ENCODE measurements around the gene AK8.
A peak's percentile ranks its signal among the peaks of the same experiment; 100 is the strongest.

The AK8 gene

DNA sequence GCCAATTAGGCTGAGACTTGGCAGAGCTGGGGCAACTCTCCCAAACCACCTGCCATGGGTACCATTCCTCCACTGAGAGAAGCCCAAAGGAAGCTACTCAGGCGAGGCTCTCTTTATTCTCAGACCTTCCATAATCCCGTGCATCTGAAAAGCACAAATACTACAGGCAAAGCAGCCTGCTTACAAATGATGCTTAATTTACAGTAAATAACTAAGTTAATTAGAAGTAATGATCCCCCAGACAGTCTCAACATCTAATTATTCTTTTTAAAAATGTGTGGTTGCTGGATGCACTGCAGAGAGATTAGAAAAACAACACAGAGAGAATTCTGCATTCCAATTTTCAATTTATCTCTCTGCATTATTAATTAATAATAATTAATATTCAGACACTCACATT lies 53.1 kb downstream of the AK8 start:
- DNase-seq, result no peak

DNA sequence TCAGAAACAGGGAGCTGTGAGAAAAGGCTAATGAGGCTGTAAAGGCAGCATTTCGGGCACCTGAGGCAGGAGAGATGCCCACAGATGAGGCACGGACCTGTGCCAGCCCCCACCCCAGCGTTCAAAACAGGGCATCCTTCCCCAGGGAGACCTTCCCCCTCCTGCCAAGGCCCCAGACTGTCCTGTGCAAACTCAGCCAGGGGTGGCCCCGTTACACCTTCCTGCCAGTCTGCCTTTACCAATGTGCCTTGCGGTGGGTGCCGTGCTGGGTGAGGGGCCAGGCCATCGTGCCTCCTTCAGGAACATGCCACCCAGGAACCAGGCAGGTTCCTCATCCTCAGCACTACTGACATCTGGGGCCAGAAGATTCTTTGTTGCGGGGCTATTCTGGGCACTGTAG lies 53.9 kb downstream of the AK8 start:
- no peak for DNase-seq

- DNase-seq, result no peak
These were observed 54.5 kb downstream of the AK8 start for GRCh38 chr9:132823370-132824145.

GRCh38 chr9:132820169-132820944 lies 57.7 kb downstream of the AK8 start:
- DNase-seq, result no peak

- DNase-seq, result no peak
These were observed 59.5 kb downstream of the AK8 start for GRCh38 chr9:132818588-132818987.

GRCh38 chr9:132814937-132815336 lies 63.1 kb downstream of the AK8 start:
- no peak for DNase-seq

- DNase-seq, result no peak
These were observed 64.8 kb downstream of the AK8 start for GRCh38 chr9:132813115-132813771.

DNA sequence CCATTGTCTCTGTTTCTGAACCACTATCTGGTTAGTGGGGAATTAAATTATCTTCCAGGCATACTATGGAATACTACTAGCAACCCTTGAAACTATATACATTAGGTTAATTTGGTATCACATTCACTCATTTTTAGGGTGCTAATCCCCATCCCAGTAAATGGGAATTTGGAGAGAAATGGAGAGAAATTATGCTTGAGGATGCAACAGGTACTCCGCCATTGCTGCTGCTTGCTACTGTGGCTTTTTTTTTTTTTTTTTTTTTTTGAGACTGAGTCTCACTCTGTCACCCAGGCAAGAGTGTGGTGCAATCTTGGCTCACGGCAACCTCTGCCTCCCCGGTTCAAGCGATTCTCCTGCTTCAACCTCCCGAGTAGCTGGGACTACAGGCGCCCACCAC lies 66.1 kb downstream of the AK8 start:
- DNase-seq, result no peak

- DNase-seq, result no peak
These were observed 67.8 kb downstream of the AK8 start for GRCh38 chr9:132810314-132810713.

DNA sequence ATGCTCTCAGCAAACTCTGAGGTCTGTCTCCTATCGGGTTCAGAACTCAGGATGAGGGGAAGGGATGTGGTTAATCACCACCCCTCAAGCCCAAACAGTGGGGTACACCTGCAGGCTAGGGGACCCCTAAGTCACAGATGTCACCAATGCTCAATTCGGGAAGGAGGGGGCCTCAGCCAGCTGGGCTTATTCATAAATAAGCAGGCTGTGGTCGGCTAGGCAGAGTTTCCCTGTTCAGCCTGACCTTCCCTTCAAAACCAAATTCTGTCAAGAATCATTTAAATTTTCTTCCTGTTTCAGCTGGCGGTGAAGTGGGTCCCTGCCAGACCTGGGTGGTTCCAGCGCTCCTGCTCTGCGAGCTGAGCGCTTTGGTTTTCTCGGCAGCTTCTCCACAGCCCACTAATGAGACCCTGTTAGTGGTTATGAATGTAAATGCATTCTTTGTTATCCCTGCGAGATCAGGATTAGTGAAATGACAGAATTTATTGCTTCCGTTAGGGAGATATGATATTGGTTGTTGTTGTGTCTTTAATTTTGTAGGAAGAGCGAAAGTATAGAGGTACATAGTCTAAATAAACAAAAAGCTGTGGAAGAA lies 68.3 kb downstream of the AK8 start:
- DNase-seq, result no peak

DNA sequence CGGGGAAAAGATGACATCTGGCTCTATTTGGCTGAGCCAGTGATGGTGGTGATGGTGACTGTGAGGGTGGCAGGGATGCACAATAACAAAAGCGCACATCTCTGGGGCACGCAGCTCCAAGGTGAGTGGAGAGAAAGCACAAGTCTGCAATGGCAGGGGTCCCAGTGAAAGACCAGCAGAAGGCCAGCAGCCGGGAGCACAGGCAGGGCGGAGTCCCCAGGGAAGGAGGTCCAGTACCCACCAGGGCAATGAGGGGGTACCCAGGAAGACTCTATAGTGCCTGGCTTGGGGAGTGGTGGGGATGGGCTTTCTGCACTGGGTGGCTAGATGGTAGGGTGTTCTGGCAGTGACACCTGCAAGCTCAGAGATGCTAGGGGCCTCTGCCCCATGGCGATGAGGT lies 69.4 kb downstream of the AK8 start:
- DNase-seq, result no peak

- DNase-seq, result no peak
These were observed 71.2 kb downstream of the AK8 start for GRCh38 chr9:132806723-132807421.

GRCh38 chr9:132806306-132806705 lies 71.8 kb downstream of the AK8 start:
- DNase-seq, result no peak

- DNase-seq, result no peak
These were observed 73.3 kb downstream of the AK8 start for GRCh38 chr9:132804576-132805295.

DNA sequence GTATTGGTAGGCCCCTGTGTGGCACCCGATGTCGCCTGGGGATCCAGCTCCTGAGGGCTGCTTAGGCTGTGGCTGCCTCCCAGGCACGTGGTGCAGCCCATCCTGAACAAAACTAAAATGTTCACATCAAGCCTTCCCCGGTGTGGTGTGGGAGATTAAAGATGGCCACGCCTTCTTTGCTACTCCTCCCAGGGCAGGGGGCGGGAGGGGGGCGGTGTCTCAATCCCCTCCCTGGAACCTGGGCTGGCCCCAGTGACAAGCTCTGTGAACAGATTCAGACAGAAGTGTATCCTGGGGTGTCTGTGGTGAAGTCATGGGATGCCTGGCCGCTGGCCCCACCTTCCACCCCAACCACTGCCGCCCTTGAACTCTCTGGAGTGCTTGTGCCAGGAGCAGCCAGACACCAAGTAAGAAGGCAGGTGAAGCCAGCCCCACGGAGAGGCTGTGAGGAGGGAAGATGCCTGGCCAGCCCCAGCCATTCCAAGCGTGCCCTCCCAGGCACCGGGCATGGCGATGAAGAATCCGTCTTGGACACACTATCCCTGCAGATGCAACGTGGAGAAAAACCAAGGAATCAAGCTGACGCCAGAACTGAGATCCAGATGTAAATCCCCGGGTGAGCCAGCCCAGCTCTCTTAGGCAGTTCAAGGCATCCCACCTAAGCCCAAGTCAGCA lies 75.8 kb downstream of the AK8 start:
- no peak for DNase-seq

DNA sequence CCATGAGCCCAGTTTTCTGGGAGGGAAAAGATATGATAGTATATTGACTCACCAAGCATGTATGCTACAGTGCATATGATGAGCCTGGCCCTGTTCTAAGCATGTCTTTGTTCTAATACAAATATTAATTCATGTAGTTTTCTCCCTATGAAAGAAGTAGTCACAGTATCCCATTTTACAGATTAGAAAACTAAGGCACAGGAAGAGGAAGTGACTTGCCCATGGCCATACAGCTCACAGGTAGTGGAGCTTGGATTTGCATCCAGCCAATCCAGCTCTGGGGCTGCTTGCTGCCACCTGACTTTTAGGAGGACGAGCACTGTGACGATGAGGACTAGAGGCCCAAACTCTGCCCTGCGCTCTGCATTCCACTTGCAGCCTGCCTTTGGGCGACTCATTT lies 76.4 kb downstream of the AK8 start:
- DNase-seq, result no peak

- DNase-seq, result peak; percentile 66 to 86 (median 74)
These were observed 77.9 kb downstream of the AK8 start for GRCh38 chr9:132800038-132800648.

DNA sequence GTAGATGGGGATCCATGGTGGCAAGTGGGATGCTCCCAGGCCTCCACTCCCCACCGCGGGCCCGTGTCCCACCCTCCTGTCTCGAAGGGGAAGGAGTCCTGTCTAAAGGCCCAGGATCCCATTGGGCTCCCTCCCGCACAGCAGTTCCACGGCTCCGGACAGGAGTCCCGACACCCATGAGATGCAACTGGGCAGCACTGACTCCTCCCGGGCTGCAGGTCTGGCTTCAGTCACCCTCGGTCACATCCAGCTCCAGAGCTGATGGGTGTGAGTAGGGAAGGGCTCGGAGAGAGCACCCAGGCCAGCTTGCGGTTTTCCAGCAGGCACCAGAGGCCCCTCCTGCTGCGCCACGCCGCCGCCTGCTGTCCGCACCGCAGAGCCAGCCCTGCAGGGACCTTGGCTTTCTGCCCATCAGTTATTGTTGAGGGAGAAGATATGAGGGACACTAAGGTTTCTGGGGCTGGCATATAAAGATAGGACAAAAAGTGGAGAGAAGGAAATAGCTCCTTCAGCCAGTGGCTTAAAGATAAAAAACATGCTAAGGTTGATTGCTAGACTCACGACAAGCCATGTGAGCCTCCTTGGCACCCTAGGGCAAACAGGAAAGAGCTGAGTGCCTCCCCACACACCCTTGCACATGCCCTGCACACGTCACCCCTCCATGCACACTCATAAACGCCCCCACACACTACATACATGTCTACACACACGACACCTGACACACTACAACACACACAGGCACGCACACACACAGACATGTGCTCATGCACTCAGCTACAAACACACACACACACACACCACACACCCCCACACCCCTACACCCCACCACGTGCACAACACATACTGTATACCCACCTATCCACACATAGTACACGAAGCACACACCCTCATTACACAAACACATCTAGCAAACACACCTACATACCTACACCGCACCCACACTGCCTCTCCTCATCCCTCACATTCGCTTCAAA lies 79.0 kb downstream of the AK8 start:
- peak; percentile 19 to 58 (median 40) for DNase-seq

DNA sequence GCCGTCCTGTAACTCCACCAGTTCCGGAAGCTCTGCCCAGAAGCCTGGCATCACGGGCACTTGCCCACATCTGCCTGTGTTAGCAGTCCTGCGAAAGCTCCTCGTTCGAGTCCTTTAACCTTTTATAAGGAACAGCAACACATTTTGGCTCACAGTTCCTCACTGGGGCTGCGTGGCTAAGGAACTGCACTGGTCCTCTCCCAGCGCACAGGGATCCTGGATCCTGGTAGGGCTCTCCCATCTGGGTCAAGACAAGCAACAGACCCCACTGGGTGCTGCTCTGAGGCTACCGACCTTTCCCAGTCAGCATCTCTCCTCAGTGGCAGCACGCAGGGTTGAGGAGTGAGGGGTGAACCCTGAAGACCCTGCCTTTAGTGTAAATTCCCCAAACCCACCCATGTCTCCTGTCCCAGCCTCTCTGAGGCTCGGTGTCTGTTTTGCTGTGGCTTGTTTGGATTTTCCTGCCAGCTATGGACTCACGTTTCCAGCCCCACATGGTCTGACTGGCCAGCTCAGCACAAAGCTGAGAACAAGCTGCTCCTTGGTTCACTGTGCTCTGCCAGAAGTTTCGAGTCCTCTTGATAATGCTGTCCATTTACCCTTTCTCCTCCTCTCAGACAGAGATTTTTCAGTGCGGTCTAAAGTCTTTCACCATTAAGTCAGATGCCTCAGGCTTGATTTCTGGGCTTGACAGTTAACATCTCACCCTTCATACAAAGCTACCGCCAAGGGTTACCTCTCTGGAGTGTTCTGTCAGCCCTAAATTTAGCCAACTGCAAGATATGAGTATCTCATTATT lies 80.0 kb downstream of the AK8 start:
- DNase-seq, result no peak

All from suppressor macrophage (primary cell).